ENCODE measurements around the gene NSD2. TPM values are rescaled to one million over a fixed set of nuclear protein-coding genes. Genes with fewer than 3 reads are reported as not detected.

Gene NSD2
- total RNA-seq, 2 donors from 2014 or later: 18.8 to 35.4 TPM

DNA sequence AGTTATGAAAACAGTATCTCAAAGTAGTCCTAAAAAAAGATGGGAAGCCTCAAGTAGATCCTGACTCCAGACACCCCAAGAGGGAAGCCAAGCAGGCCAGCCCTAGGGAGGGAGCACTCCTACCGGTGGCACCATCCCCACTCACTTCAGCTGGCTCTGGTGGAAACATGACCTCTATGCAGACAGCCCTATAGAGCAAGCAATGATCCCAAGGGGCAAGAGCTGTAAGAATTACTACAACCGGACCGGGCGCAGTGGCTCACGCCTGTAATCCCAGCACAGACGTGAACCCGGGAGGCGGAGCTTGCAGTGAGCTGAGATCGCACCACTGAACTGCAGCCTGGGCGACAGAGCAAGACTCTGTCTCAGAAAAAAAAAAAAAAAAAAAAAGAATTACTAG, 20.9 kb upstream of the NSD2 start:
- ATAC-seq (ENCODE audit: insufficient number of reproducible peaks, low FRiP score, low read depth) (no peak), DNase-seq (ENCODE audit: low spot score) (no peak)
- no peak for TF ChIP-seq CTCF (IDR thresholded peaks at IDR 0.05)
- peaks cover 4% of the 10 kb centered on the region for H3K36me3 ChIP-seq
- no peak overlapping the region for H3K4me3 ChIP-seq
- no peaks in the 10 kb centered on the region for H3K9me3 ChIP-seq
- H3K27ac ChIP-seq: no peak overlapping the region
- H3K27me3 ChIP-seq (replicated peaks; ENCODE audit: insufficient read depth): no peaks in the 10 kb centered on the region
- H3K4me1 ChIP-seq (ENCODE audit: control insufficient read depth in 1 of 2, low read depth in 2 of 2): peaks cover 0 to 8% of the 10 kb centered on the region in 2 donors

DNA sequence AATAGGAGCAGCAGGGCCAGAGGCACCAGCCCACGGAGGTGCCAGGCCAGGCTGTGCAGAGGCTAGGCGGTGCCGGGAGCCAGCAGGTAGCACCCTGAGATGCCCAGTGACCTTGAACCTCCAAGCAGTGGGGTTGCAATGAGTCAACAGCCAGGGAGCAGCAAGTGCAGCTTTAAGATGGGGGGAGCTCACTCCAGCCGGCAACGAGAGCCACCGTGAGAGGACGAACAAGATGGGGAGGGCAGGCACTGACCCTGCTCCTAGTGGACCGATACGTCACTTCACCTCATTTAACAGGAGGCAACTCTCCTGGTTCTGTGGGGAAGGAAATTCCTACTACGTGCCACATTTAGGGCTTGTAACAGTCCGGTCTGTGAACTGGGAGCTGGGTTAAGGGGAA, 20.0 kb upstream of the NSD2 start:
- no peaks in the 10 kb centered on the region for H3K9me3 ChIP-seq

DNA sequence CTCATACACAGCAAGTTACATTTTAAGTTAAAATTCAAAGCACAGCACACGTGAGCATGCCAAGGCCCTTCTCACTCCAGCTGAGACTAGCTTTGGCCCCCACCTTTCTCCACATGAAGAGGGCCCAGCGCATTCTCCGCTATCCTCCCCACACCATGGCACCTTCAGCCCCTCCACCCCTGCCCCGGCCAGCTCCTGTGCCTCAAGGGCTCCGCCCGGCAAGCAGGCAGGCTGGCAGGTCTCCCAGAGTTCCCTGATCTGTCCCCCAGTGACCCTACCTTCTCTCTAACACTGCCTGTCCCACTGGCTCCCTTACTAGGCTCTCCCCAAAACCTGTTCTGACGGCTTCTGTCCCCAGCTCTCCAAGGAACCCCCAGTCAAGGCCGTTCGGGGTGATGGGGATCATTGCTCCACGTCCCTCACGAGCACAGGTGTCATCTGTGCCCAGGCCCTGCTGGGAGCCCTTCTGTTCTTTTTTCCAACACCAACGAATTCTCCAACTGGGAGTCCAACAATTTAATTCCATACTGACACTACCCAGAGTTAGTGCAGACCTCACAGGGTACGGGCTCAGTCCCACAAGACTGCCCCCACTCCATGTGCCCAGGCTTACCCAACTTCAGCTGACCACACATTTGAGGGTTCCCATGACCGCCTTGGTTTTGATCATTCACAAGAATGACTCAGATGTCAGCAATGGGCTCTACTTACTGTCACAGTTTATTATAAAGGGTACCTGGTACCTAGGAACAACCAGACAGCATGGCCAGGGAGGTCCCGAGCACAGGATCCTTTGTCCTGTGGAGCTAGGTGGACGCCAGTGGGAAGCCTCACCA, 19.4 kb upstream of the NSD2 start:
- DNase-seq (ENCODE audit: low spot score): no peak
- Histone ChIP-seq H3K9me3 (no peaks in the 10 kb centered on the region), H3K27me3 (replicated peaks; ENCODE audit: insufficient read depth) (no peaks in the 10 kb centered on the region), H3K27ac (no peak overlapping the region), H3K4me3 (no peak overlapping the region), H3K4me1 (ENCODE audit: control insufficient read depth in 1 of 2, low read depth in 2 of 2) (peaks cover 0 to 10% of the 10 kb centered on the region in 2 donors), H3K36me3 (peaks cover 4% of the 10 kb centered on the region)
- TF ChIP-seq CTCF (IDR thresholded peaks at IDR 0.05): no peak
- no peak for ATAC-seq (ENCODE audit: insufficient number of reproducible peaks, low FRiP score, low read depth)

More for the DNA sequence above, 20.0 kb upstream of the NSD2 start:
- peaks cover 4% of the 10 kb centered on the region for H3K36me3 ChIP-seq
- no peak for DNase-seq (ENCODE audit: low spot score)
- H3K27me3 ChIP-seq (replicated peaks; ENCODE audit: insufficient read depth): no peaks in the 10 kb centered on the region
- TF ChIP-seq CTCF (IDR thresholded peaks at IDR 0.05): no peak
- H3K4me3 ChIP-seq: no peak overlapping the region
- H3K4me1 ChIP-seq (ENCODE audit: control insufficient read depth in 1 of 2, low read depth in 2 of 2): peaks cover 0 to 9% of the 10 kb centered on the region in 2 donors
- ATAC-seq (ENCODE audit: insufficient number of reproducible peaks, low FRiP score, low read depth): no peak
- H3K27ac ChIP-seq: no peak overlapping the region

GRCh38 chr4:1852904-1853623, 18.1 kb upstream of the NSD2 start:
- Histone ChIP-seq H3K27ac (no peak overlapping the region), H3K4me1 (ENCODE audit: control insufficient read depth in 1 of 2, low read depth in 2 of 2) (peaks cover 6 to 20% of the 10 kb centered on the region in 2 donors)

More at GRCh38 chr4:1852904-1853623, 18.1 kb upstream of the NSD2 start:
- ATAC-seq (ENCODE audit: insufficient number of reproducible peaks, low FRiP score, low read depth) (no peak), DNase-seq (ENCODE audit: low spot score) (no peak)
- H3K36me3 ChIP-seq: peaks cover 4% of the 10 kb centered on the region
- H3K4me3 ChIP-seq: no peak overlapping the region
- H3K27me3 ChIP-seq (replicated peaks; ENCODE audit: insufficient read depth): no peaks in the 10 kb centered on the region
- no peaks in the 10 kb centered on the region for H3K9me3 ChIP-seq
- TF ChIP-seq CTCF (IDR thresholded peaks at IDR 0.05): no peak
